Esophagus mucosa (tissue), 1 donor: ENCODE results near the gene PIGC. TPM values are rescaled to one million over a fixed set of nuclear protein-coding genes. Genes with fewer than 3 reads are reported as not detected.
"Not testable (repeated sequence)": the region's sequence is repeated elsewhere in the genome, so short reads cannot be mapped to it uniquely, and the experiment has no call there.

Experiments
- ATAC-seq: fragments of 200-7000 bp; cut with Tn5 transposase; one replicate; pipeline ENCODE4 v1.9.1; 2020
- total RNA-seq: library from RNA; stranded (reverse); gene quantifications from one replicate; pipeline ENCODE4 v1.2.4, GENCODE V29; 2023
- donor health status: DM: yes; HTN: yes; CAD: no.

PIGC gene
- total RNA-seq, 1 donor from 2014 or later: 11.7 TPM

- no peak for ATAC-seq
Measured at GRCh38 chr1:172465617-172466016, 21.7 kb upstream of the PIGC start.

GRCh38 chr1:172460887-172461315, 17.0 kb upstream of the PIGC start:
- ATAC-seq: peak; percentile 54

- peak; percentile 78 for ATAC-seq
Measured at GRCh38 chr1:172460177-172460576, 16.3 kb upstream of the PIGC start.

GRCh38 chr1:172457479-172458130, 13.7 kb upstream of the PIGC start:
- ATAC-seq: no peak

- no peak for ATAC-seq
Measured at GRCh38 chr1:172456344-172456769, 12.5 kb upstream of the PIGC start.

- ATAC-seq: no peak
Measured at GRCh38 chr1:172455451-172455850, 11.6 kb upstream of the PIGC start.

- no peak for ATAC-seq
Measured at GRCh38 chr1:172453607-172454006, 9.7 kb upstream of the PIGC start.

GRCh38 chr1:172453153-172453545, 9.3 kb upstream of the PIGC start:
- no peak for ATAC-seq

GRCh38 chr1:172452536-172453152, 8.8 kb upstream of the PIGC start:
- no peak for ATAC-seq

GRCh38 chr1:172451002-172451443, 7.2 kb upstream of the PIGC start:
- ATAC-seq: no peak

- no peak for ATAC-seq
Measured at GRCh38 chr1:172450524-172450885, 6.6 kb upstream of the PIGC start.

- peak; percentile 66 for ATAC-seq
Measured at GRCh38 chr1:172449585-172450523, 6.0 kb upstream of the PIGC start.

GRCh38 chr1:172448995-172449584, 5.2 kb upstream of the PIGC start:
- ATAC-seq: peak; percentile 88

- ATAC-seq: no peak
Measured at GRCh38 chr1:172447641-172448040, 3.8 kb upstream of the PIGC start.

- ATAC-seq: no peak
Measured at GRCh38 chr1:172446547-172446946, 2.7 kb upstream of the PIGC start.

GRCh38 chr1:172442843-172443565, 865 bp downstream of the PIGC start:
- no peak for ATAC-seq

- no peak for ATAC-seq
Measured at GRCh38 chr1:172442404-172442803, 1.5 kb downstream of the PIGC start.

GRCh38 chr1:172437183-172437582, 6.7 kb downstream of the PIGC start:
- ATAC-seq: not testable (repeated sequence)

GRCh38 chr1:172431721-172432192, 12.1 kb downstream of the PIGC start:
- peak; percentile 96 for ATAC-seq

- no peak for ATAC-seq
Measured at GRCh38 chr1:172431204-172431603, 12.7 kb downstream of the PIGC start.

GRCh38 chr1:172430128-172430454, 13.8 kb downstream of the PIGC start:
- no peak for ATAC-seq
